OCI-LY7 (cell line): ENCODE data around the gene LRRC8C. TPM values are rescaled to one million over a fixed set of nuclear protein-coding genes. Genes with fewer than 3 reads are reported as not detected.

Experiments used
- BruUV-seq: library from RNA; stranded (reverse); fragments of 400-500 nt; replicated peaks from 2 replicates; lab custom pipeline; 2021; lab: Mats Ljungman, UMichigan
- CTCF ChIA-PET: fragments of 300-600 bp; sonication (Branson Sonifier 250); formaldehyde crosslinking; loops from one replicate; lab custom pipeline; 2022; ENCODE audit warnings: antibody characterized with exemption; ENCODE audit not compliant: unreplicated experiment; lab: Charles Lee
- POLR2A ChIA-PET: fragments of 300-600 bp; sonication (Branson Sonifier 250); formaldehyde crosslinking; loops from one replicate; lab custom pipeline; 2022; ENCODE audit warnings: antibody characterized with exemption; lab: Charles Lee
- DNase-seq: peaks from one replicate; pipeline ENCODE4 v3.0.0-alpha.2; 2015; ENCODE audit warnings: low spot score
- H2AFZ ChIP-seq: fragments of 200-600 bp; sonication (generic), shearing (Covaris generic); 2 replicates; pipeline ENCODE4 v1.6.1; 2014; ENCODE audit warnings: mild to moderate bottlenecking, antibody characterized with exemption, low read length, moderate library complexity
- H3K27ac ChIP-seq: fragments of 200-600 bp; sonication (generic); 2 replicates; pipeline ENCODE4 v1.5.1; 2014; ENCODE audit warnings: mixed run types, low read depth, mild to moderate bottlenecking, moderate library complexity, low read length, inconsistent platforms; ENCODE audit not compliant: poor library complexity, severe bottlenecking
- H3K36me3 ChIP-seq: fragments of 200-600 bp; sonication (generic); 2 replicates; pipeline ENCODE4 v1.6.1; 2014; ENCODE audit warnings: mild to moderate bottlenecking, antibody characterized with exemption, low read length, moderate library complexity, mixed read lengths; ENCODE audit not compliant: insufficient read depth
- H3K4me1 ChIP-seq: fragments of 200-600 bp; sonication (generic); 2 replicates; pipeline ENCODE4 v1.5.1; 2014; ENCODE audit warnings: mild to moderate bottlenecking, low read length; ENCODE audit not compliant: insufficient read depth, poor library complexity, severe bottlenecking
- H3K4me2 ChIP-seq: fragments of 200-600 bp; sonication (generic); 2 replicates; pipeline ENCODE4 v1.6.1; 2014; ENCODE audit warnings: mild to moderate bottlenecking, low read length
- H3K4me3 ChIP-seq: fragments of 200-600 bp; sonication (generic); 2 replicates; pipeline ENCODE4 v1.5.1; 2014; ENCODE audit warnings: mild to moderate bottlenecking, low read depth, low read length; ENCODE audit not compliant: poor library complexity, severe bottlenecking
- H3K79me2 ChIP-seq: fragments of 200-600 bp; sonication (generic); 2 replicates; pipeline ENCODE4 v1.6.1; 2016; ENCODE audit warnings: low read depth, mild to moderate bottlenecking, low read length, moderate library complexity, mixed read lengths; ENCODE audit not compliant: insufficient read depth
- H3K9me2 ChIP-seq: fragments of 200-600 bp; sonication (generic); 2 replicates; pipeline ENCODE4 v1.6.1; 2016; ENCODE audit warnings: mild to moderate bottlenecking, low read length, mixed read lengths; ENCODE audit not compliant: insufficient read depth
- H3K9me3 ChIP-seq: fragments of 200-600 bp; sonication (generic); 2 replicates; pipeline ENCODE4 v1.6.1; 2014; ENCODE audit warnings: mild to moderate bottlenecking, mixed run types, low read length, mixed read lengths
- H4K20me1 ChIP-seq: fragments of 200-600 bp; sonication (generic); 2 replicates; pipeline ENCODE4 v1.6.1; 2014; ENCODE audit warnings: mild to moderate bottlenecking, antibody characterized with exemption, low read length, moderate library complexity, mixed read lengths; ENCODE audit not compliant: insufficient read depth
- CTCF ChIP-seq: fragments of 200-600 bp; sonication (generic); conservative IDR thresholded peaks from 2 replicates; pipeline ENCODE4 v1.5.1; 2014; ENCODE audit warnings: mild to moderate bottlenecking, antibody characterized with exemption, low read length, moderate library complexity, mixed read lengths
- EZH2phosphoT487 ChIP-seq: fragments of 200-600 bp; sonication (generic); IDR thresholded peaks from 2 replicates; pipeline ENCODE4 v1.6.1; 2018; ENCODE audit warnings: low read depth, borderline replicate concordance, mild to moderate bottlenecking, mixed run types, antibody characterized with exemption, low read length, moderate library complexity, mixed read lengths
- intact Hi-C: fragments of 100-400 bp; cut with micrococcal nuclease; formaldehyde crosslinking; loops from one replicate; pipeline ENCODE4 v1.10.0; 2022; ENCODE audit not compliant: unreplicated experiment
- small RNA-seq: library from RNA; depleted of rRNA; stranded (forward); fragments of <200 nt; gene quantifications from one replicate; pipeline ENCODE3, GENCODE V24; 2014
- total RNA-seq, 2 experiments: library from RNA; depleted of rRNA in 1 of 2; stranded (reverse); fragments of >200 nt in 1 of 2; shearing (Covaris generic) in 1 of 2; gene quantifications; 2 replicates each; pipeline ENCODE4 v1.2.3, GENCODE V29; 2014 to 2022

Gene LRRC8C
- total RNA-seq, 2 experiments from 2014 or later, result 6.0 to 9.0 TPM

GRCh38 chr1:89765774-89766173 lies 132.9 kb downstream of the LRRC8C start:
- Histone ChIP-seq H3K79me2 (no peaks in the 10 kb centered on the region), H3K4me1 (peaks cover 10% of the 10 kb centered on the region), H2AFZ (no peak overlapping the region), H3K9me2 (no peaks in the 10 kb centered on the region), H3K4me2 (no peak overlapping the region), H3K27ac (no peak overlapping the region), H4K20me1 (no peaks in the 10 kb centered on the region), H3K4me3 (no peak overlapping the region), H3K9me3 (no peaks in the 10 kb centered on the region), H3K36me3 (no peaks in the 10 kb centered on the region)
- no peak for DNase-seq
- CTCF ChIA-PET, result interaction anchor here (0.6 kb wide), 1 partner anchor 109 kb away, joined by 3 read pairs; no protein-coding TSS in a partner anchor
- intact Hi-C loops, result no loop called here
- BruUV-seq, result no TSS peak
- POLR2A ChIA-PET, result interaction anchor here (1.1 to 10.1 kb wide), 2 partner anchors 135 to 248 kb away, joined by 3 to 90 read pairs; partner anchors contain the start of gene LRRC8C
- no peak for TF ChIP-seq CTCF
- no peak for TF ChIP-seq EZH2phosphoT487

- Histone ChIP-seq H3K9me2 (no peaks in the 10 kb centered on the region), H3K4me3 (no peak overlapping the region), H3K79me2 (no peaks in the 10 kb centered on the region), H3K36me3 (no peaks in the 10 kb centered on the region), H3K9me3 (no peaks in the 10 kb centered on the region), H3K4me1 (peaks cover 8% of the 10 kb centered on the region), H3K4me2 (no peak overlapping the region), H3K27ac (no peak overlapping the region), H4K20me1 (no peaks in the 10 kb centered on the region), H2AFZ (no peak overlapping the region)
- no peak for TF ChIP-seq EZH2phosphoT487
- TF ChIP-seq CTCF, result no peak
- CTCF ChIA-PET, result no interaction called here
- POLR2A ChIA-PET, result interaction anchor here (0.8 to 1.1 kb wide), 2 partner anchors 15 to 178 kb away, joined by 3 to 5 read pairs; no protein-coding TSS in a partner anchor
- no peak for DNase-seq
- intact Hi-C loops, result no loop called here
- BruUV-seq, result no TSS peak
Observed at GRCh38 chr1:89767618-89768017, 134.7 kb downstream of the LRRC8C start.

Small RNA genes within 50 kb of the gene (small RNA-seq; reads per million reads assigned to genes)
- not detected for gene AC093423.1

Other genes with a start within 250 kb of the LRRC8C start
- gene LRRC8B, start 108.3 kb upstream of the LRRC8C start, total RNA-seq (2014; rRNA removed; shearing (Covaris generic)), result 3.2 and 4.4 TPM in 2 replicates
- 8.8 and 9.9 TPM in 2 replicates for gene LRRC8B, start 108.3 kb upstream of the LRRC8C start, total RNA-seq (2022)
- 19.3 and 23.8 TPM in 2 replicates for gene LRRC8D, start 187.9 kb downstream of the LRRC8C start, total RNA-seq (2014; rRNA removed; shearing (Covaris generic))
- 37.1 and 39.9 TPM in 2 replicates for gene LRRC8D, start 187.9 kb downstream of the LRRC8C start, total RNA-seq (2022)